Spleen (tissue), 11 donors: ENCODE measurements around the gene BCL2. TPM values are rescaled to one million over a fixed set of nuclear protein-coding genes. Genes with fewer than 3 reads are reported as not detected.
A peak's percentile ranks its signal among the peaks of the same experiment; 100 is the strongest.

Experiments used
- DNase-seq: peaks from one replicate; pipeline ENCODE4 v3.0.0-alpha.2; 2020
- H3K27ac ChIP-seq, 8 donors: fragments of 200-600 bp; sonication (generic) in 7 of 8; 1 replicate in 4 of 8; 2 replicates in 4 of 8; pipeline versions ENCODE4 v1.5.0 to v1.8.0; 2016 to 2021; ENCODE audit warnings: inconsistent platforms in 4 of 8, mild to moderate bottlenecking in 4 of 8, moderate library complexity in 1 of 8
- H3K27me3 ChIP-seq, 7 donors: fragments of 200-600 bp; sonication (generic) in 6 of 7; replicated peaks in 1 of 7; 1 replicate in 4 of 7; 2 replicates in 3 of 7; pipeline versions ENCODE4 v1.5.0 to v1.8.0; 2016 to 2021; ENCODE audit warnings: inconsistent platforms in 3 of 7, mild to moderate bottlenecking in 1 of 7
- H3K36me3 ChIP-seq, 6 donors: fragments of 200-600 bp; sonication (generic) in 5 of 6; 1 replicate in 4 of 6; 2 replicates in 2 of 6; pipeline versions ENCODE4 v1.5.0 to v1.8.0; 2016 to 2021; ENCODE audit warnings: inconsistent platforms in 2 of 6
- H3K4me1 ChIP-seq, 6 donors: fragments of 200-600 bp; sonication (generic) in 5 of 6; 1 replicate in 3 of 6; 2 replicates in 3 of 6; pipeline versions ENCODE4 v1.5.0 to v1.8.0; 2016 to 2021; ENCODE audit warnings: inconsistent platforms in 3 of 6
- H3K4me3 ChIP-seq, 8 donors: fragments of 200-600 bp; sonication (generic) in 7 of 8; 1 replicate in 4 of 8; 2 replicates in 4 of 8; pipeline versions ENCODE4 v1.5.0 to v1.8.0; 2016 to 2021; ENCODE audit warnings: inconsistent platforms in 4 of 8, mild to moderate bottlenecking in 4 of 8, moderate library complexity in 2 of 8
- H3K9me3 ChIP-seq, 8 donors: fragments of 200-600 bp; sonication (generic) in 7 of 8; 1 replicate in 4 of 8; 2 replicates in 4 of 8; pipeline versions ENCODE4 v1.5.0 to v1.8.0; 2016 to 2021; ENCODE audit warnings: inconsistent platforms in 4 of 8
- CTCF ChIP-seq, 11 experiments: fragments of 200-600 bp in 7 of 11; fragments of 450-650 bp in 4 of 11; sonication (generic) in 4 of 11; IDR thresholded peaks in 8 of 11; conservative IDR thresholded peaks in 3 of 11; 1 replicate in 7 of 11; 2 replicates in 4 of 11; pipeline versions ENCODE4 v1.4.0 to v1.8.0; 2016 to 2021; ENCODE audit warnings: antibody characterized with exemption in 11 of 11, inconsistent platforms in 4 of 11, mild to moderate bottlenecking in 1 of 11
- POLR2A ChIP-seq, 3 donors: fragments of 450-650 bp; IDR thresholded peaks; one replicate each; pipeline ENCODE4 v1.5.1; 2017; ENCODE audit warnings: antibody characterized with exemption in 3 of 3, mild to moderate bottlenecking in 1 of 3
- POLR2AphosphoS5 ChIP-seq, 3 donors: sonication (generic); formaldehyde crosslinking; IDR thresholded peaks; one replicate each; pipeline ENCODE4 v1.5.1; 2017; ENCODE audit warnings: antibody characterized with exemption in 3 of 3
- WGBS, 5 donors: extraction: QIAGEN DNeasy Blood & Tissue Kit in 3 of 5; methylation state at CpG; one replicate each; pipeline versions ENCODE4 v1.1.5 to v1.1.7; 2013 to 2018; 5-methylcytosine and 5-hydroxymethylcytosine counted together
- intact Hi-C: fragments of 100-400 bp; cut with DNase I; formaldehyde crosslinking; loops from one replicate; pipeline ENCODE4 v1.15.0; 2023; ENCODE audit warnings: low total_unique reads
- polyA plus RNA-seq, 3 donors: library from polyadenylated mRNA; stranded (reverse); fragments of 200-250 nt; gene quantifications; one replicate each; pipeline ENCODE4 v1.2.1, GENCODE V29; 2013
- total RNA-seq, 7 donors: library from RNA; depleted of rRNA in 3 of 7; stranded (reverse); fragments of >200 nt in 3 of 7; fragmentation: NEBNext Ultra II Directional in 4 of 7; extraction: Animal tissue kit (Norgen Biotek cat#: 25700) in 4 of 7; gene quantifications; one replicate each; pipeline versions ENCODE4 v1.1.0 to v1.2.1, GENCODE V29; 2016 to 2021
- donor health status: healthy with polysubstance abuse.
- donor health status: DM: no; HTN: no; CAD: no; lungs with moderate emphysema.
- donor health status: DM: no; HTN: no; CAD: no.
- donor health status: Bipolar disorder and iron deficiency.
- donor health status: healthy.
- donor health status: DM: no; HTN: no; CAD: no.
- donor health status: DM: yes; HTN: yes; CAD: no.

BCL2 gene
- total and polyA plus RNA-seq, 10 donors = 9.6 to 112 (median 69.1) TPM

GRCh38 chr18:63321291-63321690 is 1.7 kb upstream of the BCL2 start:
- 79 to 84% (median 82%) methylated on average over 9 of the region's 9 CpGs for WGBS, 5 donors
- Histone ChIP-seq H3K4me3 (peak overlapping the region in 3 of 8 donors; percentile 80 to 94 (median 81)), H3K36me3 (no peaks in the 10 kb centered on the region), H3K27me3 (peaks cover 0 to 4% (median 0%) of the 10 kb centered on the region in 7 donors), H3K9me3 (no peaks in the 10 kb centered on the region), H3K27ac (peak overlapping the region in 5 of 8 donors; percentile 89 to 97 (median 93)), H3K4me1 (peaks cover 18 to 60% (median 47%) of the 10 kb centered on the region in 6 donors)
- TF ChIP-seq CTCF (IDR thresholded peaks at IDR 0.05 in 8 of 11, conservative IDR thresholded peaks at IDR 0.05 in 3 of 11) (no peak), POLR2AphosphoS5 (IDR thresholded peaks at IDR 0.05) (no peak), POLR2A (IDR thresholded peaks at IDR 0.05) (no peak)
- DNase-seq = no peak
- intact Hi-C loops = loop anchor here (5.0 kb wide), 2 partner anchors 189 to 304 kb away; no protein-coding TSS in a partner anchor

- H3K4me3 ChIP-seq = peak overlapping the region in 7 of 8 donors; percentile 24 to 94 (median 79)
- DNase-seq = no peak
- WGBS, 5 donors = 25 to 35% (median 32%) methylated on average over 15 to 16 of the region's 16 CpGs
- peak overlapping the region in 7 of 8 donors; percentile 70 to 97 (median 92) for H3K27ac ChIP-seq
- intact Hi-C loops = loop anchor here (5.0 kb wide), 2 partner anchors 189 to 304 kb away; no protein-coding TSS in a partner anchor
- H3K36me3 ChIP-seq = no peaks in the 10 kb centered on the region
- TF ChIP-seq POLR2A (IDR thresholded peaks at IDR 0.05) (no peak), POLR2AphosphoS5 (IDR thresholded peaks at IDR 0.05) (peak in 1 of 3 donors; percentile 4)
- peaks cover 0 to 4% (median 0%) of the 10 kb centered on the region in 7 donors for H3K27me3 ChIP-seq
- no peaks in the 10 kb centered on the region for H3K9me3 ChIP-seq
- peaks cover 22 to 64% (median 50%) of the 10 kb centered on the region in 6 donors for H3K4me1 ChIP-seq
Measured at GRCh38 chr18:63320975-63321265, 1.4 kb upstream of the BCL2 start.

GRCh38 chr18:63320123-63320974 is 780 bp upstream of the BCL2 start:
- Histone ChIP-seq H3K4me3 (peak overlapping the region in 7 of 8 donors; percentile 27 to 94 (median 79)), H3K4me1 (peaks cover 26 to 69% (median 56%) of the 10 kb centered on the region in 6 donors), H3K36me3 (no peaks in the 10 kb centered on the region), H3K27me3 (peaks cover 0 to 4% (median 0%) of the 10 kb centered on the region in 7 donors), H3K9me3 (no peaks in the 10 kb centered on the region), H3K27ac (peak overlapping the region in 7 of 8 donors; percentile 70 to 97 (median 92))
- no peak for TF ChIP-seq POLR2A (IDR thresholded peaks at IDR 0.05)
- TF ChIP-seq CTCF (IDR thresholded peaks at IDR 0.05 in 8 of 11, conservative IDR thresholded peaks at IDR 0.05 in 3 of 11) = peak in 4 of 11 experiments; percentile 7 to 22 (median 16)
- peak; percentile 59 to 63 (median 61) for TF ChIP-seq POLR2AphosphoS5 (IDR thresholded peaks at IDR 0.05)
- intact Hi-C loops = loop anchor here (5.0 kb wide), 2 partner anchors 188 to 303 kb away; no protein-coding TSS in a partner anchor
- WGBS, 5 donors = 0 to 1% (median 1%) methylated on average over 34 to 91 of the region's 92 CpGs
- peak; percentile 91 for DNase-seq

GRCh38 chr18:63318889-63319382 is 633 bp downstream of the BCL2 start:
- 0 to 2% (median 0%) methylated on average over 8 of the region's 8 CpGs for WGBS, 5 donors
- no peaks in the 10 kb centered on the region for H3K36me3 ChIP-seq
- no peak for TF ChIP-seq CTCF (IDR thresholded peaks at IDR 0.05 in 8 of 11, conservative IDR thresholded peaks at IDR 0.05 in 3 of 11)
- no peak for TF ChIP-seq POLR2AphosphoS5 (IDR thresholded peaks at IDR 0.05)
- no peak for TF ChIP-seq POLR2A (IDR thresholded peaks at IDR 0.05)
- intact Hi-C loops = loop anchor here (10.0 kb wide), 1 partner anchor 84 kb away; no protein-coding TSS in a partner anchor
- H3K4me1 ChIP-seq = peaks cover 36 to 83% (median 70%) of the 10 kb centered on the region in 6 donors
- no peaks in the 10 kb centered on the region for H3K9me3 ChIP-seq
- peaks cover 0 to 4% (median 0%) of the 10 kb centered on the region in 7 donors for H3K27me3 ChIP-seq
- no peak for DNase-seq
- peak overlapping the region; percentile 70 to 94 (median 80) for H3K4me3 ChIP-seq
- H3K27ac ChIP-seq = peak overlapping the region; percentile 85 to 97 (median 92)
